Body of pancreas (tissue), 4 donors: ENCODE data around the gene POLR2B.

ENCODE experiments used
- POLR2A ChIP-seq, 3 donors: fragments of 450-650 bp; IDR thresholded peaks; one replicate each; pipeline ENCODE4 v1.6.1; 2016; ENCODE audit warnings: antibody characterized with exemption in 3 of 3, mild to moderate bottlenecking in 2 of 3
- TF ChIP-seq, protein P1 (sequence below), 7 experiments: fragments of 450-650 bp in 4 of 7; fragments of 200-600 bp in 3 of 7; sonication (generic) in 3 of 7; IDR thresholded peaks; one replicate each; pipeline ENCODE4 v1.5.1; 2016 to 2019; ENCODE audit warnings: antibody characterized with exemption in 7 of 7

DNA sequence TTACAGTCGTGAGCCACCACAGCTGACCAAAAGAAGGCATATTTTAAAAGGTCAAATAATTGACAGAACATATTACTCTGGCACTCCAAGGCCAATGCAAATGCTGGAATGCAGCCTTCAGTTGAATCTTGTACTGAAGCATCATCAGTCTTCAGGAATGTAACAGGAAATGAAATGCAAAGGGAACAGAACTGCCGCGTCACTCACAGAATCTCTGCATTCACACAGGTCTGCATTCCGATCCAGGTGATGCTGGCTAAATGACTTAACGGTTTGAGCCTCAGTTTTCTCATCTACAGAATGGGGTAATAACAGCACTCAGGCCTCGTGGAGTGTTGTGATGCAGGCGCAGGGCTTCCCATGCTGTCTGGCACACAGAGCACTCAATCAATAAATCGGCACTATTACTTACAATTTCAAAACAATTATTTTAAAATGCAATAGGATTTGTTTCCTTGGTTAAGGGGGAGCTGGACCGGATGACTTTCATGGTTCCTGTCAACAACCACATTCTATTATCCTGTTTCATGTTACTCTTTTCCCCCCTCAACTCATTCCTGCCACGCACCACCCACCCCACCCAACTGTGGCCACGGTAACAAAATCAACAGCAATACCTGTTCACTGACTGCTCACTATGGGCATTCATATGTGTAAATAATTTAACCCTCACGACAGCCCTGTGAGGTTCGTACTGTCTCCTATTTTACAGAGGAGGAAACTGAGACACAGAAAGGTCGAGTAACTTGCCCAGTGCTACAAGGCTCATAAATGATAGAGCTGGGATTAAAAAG, 99.1 kb downstream of the POLR2B start:
- TF ChIP-seq, protein P1, sequence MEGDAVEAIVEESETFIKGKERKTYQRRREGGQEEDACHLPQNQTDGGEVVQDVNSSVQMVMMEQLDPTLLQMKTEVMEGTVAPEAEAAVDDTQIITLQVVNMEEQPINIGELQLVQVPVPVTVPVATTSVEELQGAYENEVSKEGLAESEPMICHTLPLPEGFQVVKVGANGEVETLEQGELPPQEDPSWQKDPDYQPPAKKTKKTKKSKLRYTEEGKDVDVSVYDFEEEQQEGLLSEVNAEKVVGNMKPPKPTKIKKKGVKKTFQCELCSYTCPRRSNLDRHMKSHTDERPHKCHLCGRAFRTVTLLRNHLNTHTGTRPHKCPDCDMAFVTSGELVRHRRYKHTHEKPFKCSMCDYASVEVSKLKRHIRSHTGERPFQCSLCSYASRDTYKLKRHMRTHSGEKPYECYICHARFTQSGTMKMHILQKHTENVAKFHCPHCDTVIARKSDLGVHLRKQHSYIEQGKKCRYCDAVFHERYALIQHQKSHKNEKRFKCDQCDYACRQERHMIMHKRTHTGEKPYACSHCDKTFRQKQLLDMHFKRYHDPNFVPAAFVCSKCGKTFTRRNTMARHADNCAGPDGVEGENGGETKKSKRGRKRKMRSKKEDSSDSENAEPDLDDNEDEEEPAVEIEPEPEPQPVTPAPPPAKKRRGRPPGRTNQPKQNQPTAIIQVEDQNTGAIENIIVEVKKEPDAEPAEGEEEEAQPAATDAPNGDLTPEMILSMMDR (IDR thresholded peaks at IDR 0.05): no peak
- TF ChIP-seq POLR2A (IDR thresholded peaks at IDR 0.05): no peak
